ENCODE measurements around the gene PGK1. TPM values are rescaled to one million over a fixed set of nuclear protein-coding genes. Genes with fewer than 3 reads are reported as not detected.
"Not testable (repeated sequence)": the region's sequence is repeated elsewhere in the genome, so short reads cannot be mapped to it uniquely, and the experiment has no call there.

Gene PGK1
- total RNA-seq, result 424 TPM
- long read RNA-seq, full-length matches to known transcripts, result 1,128 of 1,161 reads
- long read RNA-seq, partial matches to known transcripts, result 16 of 1,161 reads
- long read RNA-seq, other reads (novel, unspliced or antisense), result 17 of 1,161 reads

DNA sequence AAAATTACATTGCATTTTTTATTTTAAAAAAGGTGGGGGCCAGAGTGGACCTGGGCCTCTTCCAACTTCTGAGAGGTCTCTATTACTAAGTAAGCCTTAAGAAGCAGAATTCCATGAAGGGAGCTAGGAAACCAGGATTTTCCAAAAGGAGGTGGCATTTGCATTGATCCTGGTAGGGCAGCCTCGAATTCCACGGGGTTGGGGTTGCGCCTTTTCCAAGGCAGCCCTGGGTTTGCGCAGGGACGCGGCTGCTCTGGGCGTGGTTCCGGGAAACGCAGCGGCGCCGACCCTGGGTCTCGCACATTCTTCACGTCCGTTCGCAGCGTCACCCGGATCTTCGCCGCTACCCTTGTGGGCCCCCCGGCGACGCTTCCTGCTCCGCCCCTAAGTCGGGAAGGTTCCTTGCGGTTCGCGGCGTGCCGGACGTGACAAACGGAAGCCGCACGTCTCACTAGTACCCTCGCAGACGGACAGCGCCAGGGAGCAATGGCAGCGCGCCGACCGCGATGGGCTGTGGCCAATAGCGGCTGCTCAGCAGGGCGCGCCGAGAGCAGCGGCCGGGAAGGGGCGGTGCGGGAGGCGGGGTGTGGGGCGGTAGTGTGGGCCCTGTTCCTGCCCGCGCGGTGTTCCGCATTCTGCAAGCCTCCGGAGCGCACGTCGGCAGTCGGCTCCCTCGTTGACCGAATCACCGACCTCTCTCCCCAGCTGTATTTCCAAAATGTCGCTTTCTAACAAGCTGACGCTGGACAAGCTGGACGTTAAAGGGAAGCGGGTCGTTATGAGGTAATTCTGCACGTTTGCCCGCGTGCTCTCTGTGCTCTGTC, at the start of gene PGK1:
TSS of gene PGK1 (plus strand) at position 626 of the 824 bp plus-strand sequence. CDS start at position 719, 93 bp downstream.
- no peaks in the 10 kb centered on the region for H3K36me3 ChIP-seq
- H3K4me1 ChIP-seq, result peaks cover 41% of the 10 kb centered on the region
- TF ChIP-seq, protein P1, sequence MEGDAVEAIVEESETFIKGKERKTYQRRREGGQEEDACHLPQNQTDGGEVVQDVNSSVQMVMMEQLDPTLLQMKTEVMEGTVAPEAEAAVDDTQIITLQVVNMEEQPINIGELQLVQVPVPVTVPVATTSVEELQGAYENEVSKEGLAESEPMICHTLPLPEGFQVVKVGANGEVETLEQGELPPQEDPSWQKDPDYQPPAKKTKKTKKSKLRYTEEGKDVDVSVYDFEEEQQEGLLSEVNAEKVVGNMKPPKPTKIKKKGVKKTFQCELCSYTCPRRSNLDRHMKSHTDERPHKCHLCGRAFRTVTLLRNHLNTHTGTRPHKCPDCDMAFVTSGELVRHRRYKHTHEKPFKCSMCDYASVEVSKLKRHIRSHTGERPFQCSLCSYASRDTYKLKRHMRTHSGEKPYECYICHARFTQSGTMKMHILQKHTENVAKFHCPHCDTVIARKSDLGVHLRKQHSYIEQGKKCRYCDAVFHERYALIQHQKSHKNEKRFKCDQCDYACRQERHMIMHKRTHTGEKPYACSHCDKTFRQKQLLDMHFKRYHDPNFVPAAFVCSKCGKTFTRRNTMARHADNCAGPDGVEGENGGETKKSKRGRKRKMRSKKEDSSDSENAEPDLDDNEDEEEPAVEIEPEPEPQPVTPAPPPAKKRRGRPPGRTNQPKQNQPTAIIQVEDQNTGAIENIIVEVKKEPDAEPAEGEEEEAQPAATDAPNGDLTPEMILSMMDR (IDR thresholded peaks at IDR 0.05; ENCODE audit: borderline replicate concordance), result no peak

DNA sequence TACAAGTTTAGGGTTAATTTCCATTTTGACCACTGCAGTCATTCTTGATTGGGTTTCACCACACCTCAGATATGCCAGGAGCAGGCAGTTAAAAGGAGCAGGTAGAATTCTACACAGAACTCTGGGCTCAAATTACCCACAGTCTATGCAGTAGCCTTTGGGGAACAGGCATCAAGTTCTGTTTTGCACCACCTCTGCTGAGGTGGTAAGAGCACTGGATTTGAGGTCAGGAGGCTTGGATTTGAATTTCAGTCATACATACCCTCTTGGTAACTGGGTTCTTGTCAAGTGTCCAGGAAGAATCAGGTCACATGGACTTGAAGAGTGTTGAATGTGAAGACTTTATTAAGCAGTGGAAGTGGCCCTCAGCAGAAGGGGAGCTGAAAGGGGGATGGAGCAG, 40.4 kb upstream of the PGK1 start:
- no peak overlapping the region for H3K4me3 ChIP-seq
- no peaks in the 10 kb centered on the region for H3K4me1 ChIP-seq
- no peaks in the 10 kb centered on the region for H3K27me3 ChIP-seq (ENCODE audit: low read depth)
- intact Hi-C loops (cut with micrococcal nuclease), result no loop called here
- DNase-seq, result no peak
- TF ChIP-seq, protein P1 (IDR thresholded peaks at IDR 0.05; ENCODE audit: borderline replicate concordance), result no peak
- no peaks in the 10 kb centered on the region for H3K36me3 ChIP-seq
- no peak overlapping the region for H3K27ac ChIP-seq (replicated peaks)
- no peaks in the 10 kb centered on the region for H3K9me3 ChIP-seq (replicated peaks)

More for the DNA sequence above, at the start of gene PGK1:
- intact Hi-C loops (cut with micrococcal nuclease), result no loop called here
- Histone ChIP-seq H3K4me3 (peak within 1 kb of the TSS; percentile 80), H3K27ac (replicated peaks) (peak within 1 kb of the TSS; percentile 96), H3K27me3 (ENCODE audit: low read depth) (no peaks in the 10 kb centered on the region), H3K9me3 (replicated peaks) (no peaks in the 10 kb centered on the region)
- DNase-seq, result peak; percentile 96

- H3K4me1 ChIP-seq, result no peaks in the 10 kb centered on the region
- no peaks in the 10 kb centered on the region for H3K36me3 ChIP-seq
- H3K4me3 ChIP-seq, result no peak overlapping the region
- TF ChIP-seq, protein P1 (IDR thresholded peaks at IDR 0.05; ENCODE audit: borderline replicate concordance), result no peak
- no peaks in the 10 kb centered on the region for H3K27me3 ChIP-seq (ENCODE audit: low read depth)
- H3K9me3 ChIP-seq (replicated peaks), result no peaks in the 10 kb centered on the region
- H3K27ac ChIP-seq (replicated peaks), result no peak overlapping the region
- DNase-seq, result no peak
- intact Hi-C loops (cut with micrococcal nuclease), result no loop called here
Measured at GRCh38 chrX:78064152-78064551, 39.9 kb upstream of the PGK1 start.

DNA sequence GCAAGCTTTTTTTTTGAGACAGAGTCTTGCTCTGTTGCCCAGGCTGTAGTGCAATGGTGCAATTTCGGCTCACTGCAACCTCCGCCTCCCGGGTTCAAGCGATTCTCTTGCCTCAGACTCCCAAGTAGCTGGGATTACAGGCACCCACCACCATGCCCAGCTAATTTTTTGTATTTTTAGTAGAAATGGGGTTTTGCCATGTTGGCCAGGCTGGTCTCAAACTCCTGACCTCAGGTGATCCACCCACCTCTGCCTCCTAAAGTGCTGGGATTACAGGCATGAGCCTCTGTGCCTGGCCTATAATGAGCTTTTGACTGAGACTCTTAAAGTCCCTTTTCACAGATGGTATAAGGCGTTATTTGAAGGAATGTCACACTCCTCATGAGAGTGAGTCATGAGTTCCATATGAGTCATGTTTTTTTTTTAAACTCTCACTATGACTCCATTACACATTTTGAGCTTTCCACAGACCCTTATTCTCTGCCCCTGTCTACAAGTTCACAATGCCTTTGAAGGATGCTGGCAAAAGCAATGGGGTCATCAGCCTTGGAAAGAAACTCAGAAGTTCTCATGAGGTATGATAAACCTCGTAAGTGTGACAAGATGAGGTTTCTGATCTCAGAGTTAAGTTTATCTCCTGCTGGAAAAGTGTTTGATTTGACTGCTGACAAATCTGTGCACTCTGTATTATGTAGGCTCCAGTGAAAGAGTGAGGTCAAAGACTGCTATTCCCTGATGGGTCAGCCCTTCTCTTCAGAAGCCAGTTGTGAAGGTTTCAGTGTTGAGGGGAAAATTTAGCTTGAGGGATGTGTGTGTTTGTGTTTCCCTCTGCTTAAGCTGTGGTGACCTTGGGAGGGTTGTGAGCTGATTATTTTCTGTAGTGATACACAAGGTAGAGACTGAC, 39.1 kb upstream of the PGK1 start:
- H3K27ac ChIP-seq (replicated peaks); H3K9me3 ChIP-seq (replicated peaks); DNase-seq; H3K4me3 ChIP-seq; intact Hi-C loops (cut with micrococcal nuclease); H3K36me3 ChIP-seq; H3K4me1 ChIP-seq; H3K27me3 ChIP-seq (ENCODE audit: low read depth): not testable (repeated sequence)

DNA sequence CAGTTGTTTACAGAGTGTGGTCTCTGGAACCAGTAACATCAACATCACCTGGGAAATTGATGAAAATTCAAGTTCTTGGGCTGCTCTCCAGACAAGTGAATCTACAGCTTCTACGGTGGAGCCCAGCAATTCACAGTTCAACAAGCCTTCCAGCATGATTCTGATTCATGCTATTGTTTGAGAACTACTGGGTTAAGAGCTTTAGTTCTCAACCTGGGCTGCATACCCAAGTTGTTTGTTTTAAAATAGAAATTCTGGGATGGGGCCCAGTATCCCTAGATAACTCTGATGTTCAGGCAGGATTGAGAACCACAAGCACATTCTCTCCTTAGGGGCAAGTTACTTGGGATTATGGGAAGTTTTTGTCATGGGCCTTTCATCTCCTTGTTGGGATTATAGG, 37.9 kb upstream of the PGK1 start:
- Histone ChIP-seq H3K4me1 (no peaks in the 10 kb centered on the region), H3K27ac (replicated peaks) (no peak overlapping the region), H3K4me3 (no peak overlapping the region), H3K9me3 (replicated peaks) (no peaks in the 10 kb centered on the region), H3K27me3 (ENCODE audit: low read depth) (no peaks in the 10 kb centered on the region), H3K36me3 (no peaks in the 10 kb centered on the region)
- TF ChIP-seq, protein P1 (IDR thresholded peaks at IDR 0.05; ENCODE audit: borderline replicate concordance), result no peak
- DNase-seq, result no peak
- intact Hi-C loops (cut with micrococcal nuclease), result no loop called here
